ENCODE results near the gene MAP2. TPM values are rescaled to one million over a fixed set of nuclear protein-coding genes. Genes with fewer than 3 reads are reported as not detected.

The MAP2 gene
- total RNA-seq, 1 experiment from 2014 or later, result 0.43 TPM

- DNase-seq, result no peak
- H3K9me3 ChIP-seq, result no peaks in the 10 kb centered on the region
- no peak overlapping the region for H3K4me3 ChIP-seq
Measured at GRCh38 chr2:209536363-209536762, 112.5 kb downstream of the MAP2 start.

GRCh38 chr2:209547726-209548125 is 123.9 kb downstream of the MAP2 start:
- no peak for DNase-seq
- Histone ChIP-seq H3K4me3 (no peak overlapping the region), H3K9me3 (no peaks in the 10 kb centered on the region), H3K27me3 (no peaks in the 10 kb centered on the region), H3K36me3 (no peaks in the 10 kb centered on the region)

More at GRCh38 chr2:209536363-209536762, 112.5 kb downstream of the MAP2 start:
- no peaks in the 10 kb centered on the region for H3K36me3 ChIP-seq
- no peaks in the 10 kb centered on the region for H3K27me3 ChIP-seq

DNA sequence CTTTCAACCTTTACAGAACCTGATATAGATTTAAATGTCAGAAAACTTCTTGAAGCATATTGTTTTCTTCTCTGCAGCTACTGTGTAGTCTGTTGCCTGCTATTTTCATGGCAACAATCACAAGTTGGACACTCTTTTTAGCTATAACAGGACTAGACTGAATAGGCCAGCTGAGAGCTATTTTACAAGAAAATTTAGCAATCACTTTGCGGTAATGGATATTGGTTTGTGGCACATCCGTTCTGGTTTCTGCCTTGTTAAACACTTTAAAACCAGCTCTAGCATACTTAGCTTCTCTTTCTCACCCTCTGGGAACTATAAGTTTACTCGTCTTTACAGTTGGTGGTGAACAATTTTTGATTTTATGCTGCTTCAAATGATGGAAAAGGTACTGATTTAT is 125.7 kb downstream of the MAP2 start:
- Histone ChIP-seq H3K36me3 (no peaks in the 10 kb centered on the region), H3K4me3 (no peak overlapping the region), H3K27me3 (no peaks in the 10 kb centered on the region), H3K9me3 (no peaks in the 10 kb centered on the region)
- DNase-seq, result no peak

DNA sequence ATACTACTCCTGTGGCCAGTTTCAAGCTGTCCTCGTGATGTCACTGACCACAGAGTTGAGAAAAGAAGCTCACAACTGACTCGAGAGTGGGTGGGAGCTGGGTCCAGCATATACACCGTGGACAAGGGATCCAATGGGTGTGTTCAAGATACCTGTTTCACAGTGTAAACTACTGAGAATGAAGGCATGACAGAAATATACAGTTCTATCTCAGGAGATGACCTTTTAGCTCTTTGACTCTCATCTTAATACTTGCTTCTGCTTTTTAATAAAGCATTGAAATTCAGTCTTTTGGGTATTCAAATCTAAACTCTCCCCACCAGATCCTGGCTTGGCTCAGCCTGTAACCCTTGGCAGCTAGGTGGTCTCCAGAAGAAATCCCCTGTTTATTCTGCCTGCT is 130.1 kb downstream of the MAP2 start:
- H3K4me3 ChIP-seq, result no peak overlapping the region
- DNase-seq, result no peak
- no peaks in the 10 kb centered on the region for H3K9me3 ChIP-seq
- no peaks in the 10 kb centered on the region for H3K27me3 ChIP-seq
- H3K36me3 ChIP-seq, result no peaks in the 10 kb centered on the region

GRCh38 chr2:209556354-209556961 is 132.6 kb downstream of the MAP2 start:
- no peak overlapping the region for H3K4me3 ChIP-seq

GRCh38 chr2:209560911-209561310 is 137.1 kb downstream of the MAP2 start:
- Histone ChIP-seq H3K4me3 (no peak overlapping the region), H3K27me3 (no peaks in the 10 kb centered on the region), H3K36me3 (no peaks in the 10 kb centered on the region), H3K9me3 (no peaks in the 10 kb centered on the region)
- DNase-seq, result no peak

More at GRCh38 chr2:209556354-209556961, 132.6 kb downstream of the MAP2 start:
- Histone ChIP-seq H3K9me3 (no peaks in the 10 kb centered on the region), H3K36me3 (no peaks in the 10 kb centered on the region), H3K27me3 (no peaks in the 10 kb centered on the region)
- no peak for DNase-seq

DNA sequence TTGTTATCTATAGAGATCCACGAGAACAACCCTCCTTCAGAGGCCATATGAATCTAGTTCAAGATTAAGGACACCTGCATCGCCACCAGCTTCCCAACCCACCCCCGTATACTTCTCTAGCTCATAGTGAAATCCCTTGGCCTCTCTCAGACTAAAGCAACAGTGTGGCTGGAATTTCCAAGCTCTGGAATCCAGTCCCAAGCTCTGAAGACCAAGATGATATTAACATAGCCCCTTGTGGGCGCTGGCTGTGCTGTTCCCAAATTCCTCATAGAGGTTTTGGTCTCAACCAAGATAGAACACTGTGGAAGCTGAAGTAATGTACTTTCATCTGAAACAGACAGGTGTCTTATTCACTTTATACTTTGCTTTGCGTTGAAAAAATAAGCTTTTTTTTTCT is 139.6 kb downstream of the MAP2 start:
- H3K4me3 ChIP-seq, result no peak overlapping the region
- H3K36me3 ChIP-seq, result no peaks in the 10 kb centered on the region
- H3K27me3 ChIP-seq, result no peaks in the 10 kb centered on the region
- no peaks in the 10 kb centered on the region for H3K9me3 ChIP-seq
- no peak for DNase-seq

DNA sequence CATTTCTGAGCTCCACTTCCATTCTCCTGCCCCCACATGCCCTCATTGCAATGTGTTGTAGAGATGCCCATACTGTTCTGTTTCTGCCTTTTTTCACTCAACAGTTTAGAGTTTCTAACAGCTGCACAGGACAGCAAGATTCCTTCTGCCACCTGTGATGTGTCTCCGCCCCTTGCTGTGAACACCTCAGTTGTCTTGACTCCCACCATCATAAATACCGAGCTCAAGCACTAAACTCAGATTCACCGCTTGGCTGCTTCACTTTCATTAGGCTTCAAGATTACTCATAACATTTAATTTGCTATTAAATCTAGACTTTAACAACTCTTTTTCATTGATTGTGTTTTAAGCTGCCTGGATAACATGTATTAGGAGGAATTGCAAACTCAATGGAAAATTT is 141.0 kb downstream of the MAP2 start:
- no peaks in the 10 kb centered on the region for H3K36me3 ChIP-seq
- no peaks in the 10 kb centered on the region for H3K27me3 ChIP-seq
- no peaks in the 10 kb centered on the region for H3K9me3 ChIP-seq
- H3K4me3 ChIP-seq, result no peak overlapping the region
- DNase-seq, result no peak

DNA sequence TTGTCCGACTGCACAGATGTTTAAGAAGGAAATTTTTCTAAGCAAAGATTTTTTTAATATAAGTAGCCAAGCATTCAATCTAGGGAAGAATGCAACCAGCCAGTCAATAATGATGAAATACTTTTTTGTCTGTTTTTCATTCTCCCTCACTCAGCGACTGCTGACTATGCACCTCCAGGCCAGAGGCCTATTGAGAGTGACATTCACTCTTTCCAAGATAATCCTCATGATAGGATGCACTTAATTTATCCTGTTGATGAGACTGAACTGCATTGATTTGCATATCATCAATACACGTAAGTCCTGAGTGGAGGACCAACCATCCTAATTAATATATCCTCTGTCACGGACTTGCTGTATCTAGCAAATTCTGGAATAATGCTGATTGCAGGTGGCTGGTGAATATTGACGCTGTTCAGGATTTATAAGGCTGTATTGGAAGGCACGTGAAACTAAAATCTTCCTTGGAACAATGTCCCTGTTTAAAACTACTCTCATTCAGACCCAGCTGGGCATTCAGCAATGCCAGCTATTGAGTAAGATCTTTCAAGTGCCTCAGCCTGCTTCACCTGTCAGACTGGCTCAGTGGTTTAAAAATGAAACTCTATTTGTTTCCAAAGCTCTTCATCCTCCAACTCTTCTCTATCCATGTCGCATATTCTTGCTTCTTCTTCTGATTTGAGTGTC is 142.2 kb downstream of the MAP2 start:
- Histone ChIP-seq H3K27me3 (no peaks in the 10 kb centered on the region), H3K9me3 (no peaks in the 10 kb centered on the region), H3K4me3 (no peak overlapping the region), H3K36me3 (no peaks in the 10 kb centered on the region)
- no peak for DNase-seq

DNA sequence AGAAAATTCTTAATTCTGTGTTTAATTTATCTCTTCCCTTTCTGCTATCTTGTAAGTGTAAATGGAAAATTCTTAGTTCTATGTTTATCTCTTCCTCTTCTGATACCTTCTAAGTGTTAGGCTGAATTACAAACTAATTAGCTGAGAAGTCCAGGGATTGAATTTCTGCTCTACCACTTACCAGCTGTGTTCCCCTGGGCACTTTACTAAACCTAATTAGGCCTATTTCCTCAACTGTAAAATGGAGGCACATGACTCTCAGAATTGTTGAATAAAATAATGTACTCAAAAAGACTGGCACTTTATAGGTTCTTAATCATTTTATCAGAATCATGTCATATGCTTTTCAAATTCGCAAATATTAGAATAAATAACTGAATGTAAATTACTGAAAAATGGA is 146.3 kb downstream of the MAP2 start:
- DNase-seq, result no peak
- Histone ChIP-seq H3K9me3 (no peaks in the 10 kb centered on the region), H3K4me3 (no peak overlapping the region), H3K36me3 (no peaks in the 10 kb centered on the region), H3K27me3 (no peaks in the 10 kb centered on the region; the same call in 1 of the 2 replicates)

GRCh38 chr2:209574515-209574914 is 150.7 kb downstream of the MAP2 start:
- Histone ChIP-seq H3K4me3 (no peak overlapping the region), H3K36me3 (no peaks in the 10 kb centered on the region), H3K9me3 (no peaks in the 10 kb centered on the region), H3K27me3 (no peaks in the 10 kb centered on the region; the same call in 1 of the 2 replicates)
- DNase-seq, result no peak

GRCh38 chr2:209577376-209578357 is 153.8 kb downstream of the MAP2 start:
- no peak for DNase-seq
- Histone ChIP-seq H3K27me3 (no peaks in the 10 kb centered on the region), H3K9me3 (no peaks in the 10 kb centered on the region), H3K36me3 (no peaks in the 10 kb centered on the region), H3K4me3 (no peak overlapping the region)

DNA sequence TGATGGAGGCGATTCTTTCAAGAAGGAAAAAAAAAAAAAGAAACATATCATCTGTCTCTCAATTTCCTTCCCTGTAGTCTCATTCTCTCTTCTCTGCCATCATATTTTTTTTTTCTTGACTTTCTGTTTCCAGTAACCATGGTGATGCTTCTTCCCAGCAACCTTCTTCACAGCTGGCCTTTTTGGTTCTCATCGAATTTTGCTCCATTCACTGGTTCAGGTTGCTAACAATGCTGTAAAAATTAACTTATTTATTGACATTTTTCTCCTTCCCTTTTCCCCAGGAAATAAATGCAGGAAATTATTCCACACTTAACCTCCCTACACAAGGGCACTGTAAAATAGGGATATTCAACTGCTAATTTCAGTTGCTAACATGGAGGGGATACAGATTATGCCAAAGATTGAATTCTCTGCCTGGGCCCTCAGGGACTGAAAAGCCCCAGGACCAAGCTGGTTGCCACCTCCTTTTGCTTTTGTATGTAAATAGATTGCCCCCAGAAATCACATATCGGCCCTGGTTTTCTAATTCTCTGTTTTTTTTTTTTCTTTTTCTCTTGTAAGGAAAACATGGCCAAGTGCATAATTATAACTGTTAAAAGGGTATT is 154.7 kb downstream of the MAP2 start:
- no peaks in the 10 kb centered on the region for H3K9me3 ChIP-seq
- no peak for DNase-seq
- no peaks in the 10 kb centered on the region for H3K27me3 ChIP-seq
- no peak overlapping the region for H3K4me3 ChIP-seq
- H3K36me3 ChIP-seq, result no peaks in the 10 kb centered on the region

DNA sequence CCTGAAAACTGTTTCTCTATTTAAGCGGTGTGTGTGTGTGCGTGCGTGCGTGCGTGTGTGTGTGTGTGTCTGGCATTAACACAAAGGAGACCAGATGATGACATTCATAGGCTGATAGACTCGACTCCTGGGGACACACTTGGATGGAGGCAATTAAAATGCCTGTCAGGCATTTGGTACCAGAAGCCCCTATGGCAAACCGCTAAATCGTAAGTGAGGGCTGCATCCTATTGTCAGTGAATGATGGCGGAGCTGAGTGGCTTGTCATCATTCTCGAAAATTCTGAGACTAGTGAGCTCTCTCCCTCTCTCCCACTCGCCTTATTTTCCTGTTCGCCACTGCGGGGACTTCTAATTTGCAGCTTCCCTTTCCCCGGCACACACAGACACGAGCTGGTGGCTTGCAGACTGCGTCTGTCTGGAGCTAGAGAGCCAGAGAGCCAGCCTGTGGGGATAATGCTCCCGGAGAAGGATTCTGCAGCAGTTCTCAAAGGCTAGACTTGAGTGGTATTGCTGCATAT is 155.4 kb downstream of the MAP2 start:
- Histone ChIP-seq H3K27me3 (no peaks in the 10 kb centered on the region), H3K4me3 (peak overlapping the region; percentile 38), H3K36me3 (no peaks in the 10 kb centered on the region), H3K9me3 (no peaks in the 10 kb centered on the region)
- peak; percentile 13 for DNase-seq

GRCh38 chr2:209581040-209581439 is 157.2 kb downstream of the MAP2 start:
- no peaks in the 10 kb centered on the region for H3K27me3 ChIP-seq
- H3K9me3 ChIP-seq, result no peaks in the 10 kb centered on the region
- H3K36me3 ChIP-seq, result no peaks in the 10 kb centered on the region
- no peak overlapping the region for H3K4me3 ChIP-seq
- no peak for DNase-seq

GRCh38 chr2:209582281-209582680 is 158.4 kb downstream of the MAP2 start:
- DNase-seq, result no peak
- H3K9me3 ChIP-seq, result no peaks in the 10 kb centered on the region
- no peak overlapping the region for H3K4me3 ChIP-seq
- H3K27me3 ChIP-seq, result no peaks in the 10 kb centered on the region
- no peaks in the 10 kb centered on the region for H3K36me3 ChIP-seq

DNA sequence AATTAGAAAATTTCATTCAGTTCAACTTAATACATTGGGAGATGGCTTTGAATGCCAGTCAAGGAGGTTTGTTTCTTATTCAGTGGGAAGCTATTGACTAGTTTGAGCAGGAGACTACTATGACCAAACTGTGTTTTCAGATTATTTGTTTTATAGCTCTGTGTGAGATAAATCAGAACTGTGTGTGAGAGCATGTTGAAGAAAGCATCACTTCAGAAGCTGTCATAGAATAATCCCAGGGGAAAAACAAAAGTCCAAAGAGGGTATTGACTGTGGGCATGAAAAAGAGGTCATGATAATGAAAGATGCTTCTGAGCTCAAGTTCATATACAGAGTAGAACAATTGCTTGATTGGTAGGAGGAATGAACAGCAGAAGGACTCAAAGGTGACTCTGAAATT is 160.6 kb downstream of the MAP2 start:
- Histone ChIP-seq H3K36me3 (no peaks in the 10 kb centered on the region), H3K4me3 (no peak overlapping the region), H3K27me3 (no peaks in the 10 kb centered on the region; the same call in 1 of the 2 replicates)

More for the DNA sequence above, 160.6 kb downstream of the MAP2 start:
- no peak for DNase-seq
- no peaks in the 10 kb centered on the region for H3K9me3 ChIP-seq

Measured in MG63 (cell line).